Duodenal mucosa (tissue), 2 donors: ENCODE measurements around the gene ANO4.

Experiments
- H3K27ac ChIP-seq: one replicate; pipeline ENCODE4 v1.7.0; 2013; ENCODE audit warnings: low read depth, low read length
- H3K27me3 ChIP-seq, 2 donors: one replicate each; pipeline ENCODE4 v1.7.0; 2013; ENCODE audit warnings: low read length in 2 of 2, control low read depth in 1 of 2; ENCODE audit not compliant: insufficient read depth in 2 of 2, control insufficient read depth in 1 of 2
- H3K36me3 ChIP-seq, 2 donors: one replicate each; pipeline ENCODE4 v1.7.0; 2013; ENCODE audit warnings: low read length in 2 of 2, control low read depth in 1 of 2; ENCODE audit not compliant: insufficient read depth in 2 of 2, control insufficient read depth in 1 of 2
- H3K4me1 ChIP-seq, 2 donors: one replicate each; pipeline ENCODE4 v1.7.0; 2013; ENCODE audit warnings: low read length in 2 of 2, control low read depth in 1 of 2; ENCODE audit not compliant: insufficient read depth in 2 of 2, control insufficient read depth in 1 of 2
- H3K4me3 ChIP-seq, 2 donors: one replicate each; pipeline ENCODE4 v1.7.0; 2013; ENCODE audit warnings: low read length in 2 of 2, low read depth in 1 of 2
- H3K9ac ChIP-seq, 2 donors: one replicate each; pipeline ENCODE4 v1.7.0; 2013; ENCODE audit warnings: low read length in 2 of 2, low read depth in 1 of 2
- H3K9me3 ChIP-seq, 2 donors: one replicate each; pipeline ENCODE4 v1.7.0; 2013; ENCODE audit warnings: low read length in 2 of 2, control low read depth in 1 of 2; ENCODE audit not compliant: control insufficient read depth in 1 of 2

ANO4 gene

DNA sequence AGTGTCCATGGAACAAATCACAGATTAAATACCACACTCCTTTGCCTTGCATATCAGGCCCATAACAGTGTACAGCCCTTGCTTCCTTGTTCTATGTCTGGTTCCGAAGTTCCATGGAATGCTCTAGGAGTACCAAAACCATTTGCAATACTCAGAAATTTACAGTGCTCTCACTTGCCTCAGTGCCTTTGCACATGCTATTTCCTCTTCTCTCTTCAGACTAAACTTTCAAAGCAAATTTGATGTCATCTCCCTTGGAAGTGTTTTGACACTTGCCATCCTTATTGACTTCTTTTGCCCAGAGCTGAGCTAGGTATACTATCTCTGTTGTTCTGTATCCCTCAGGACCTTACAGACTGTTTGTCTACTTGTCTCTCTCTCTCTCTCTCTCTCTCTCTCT lies 6.1 kb downstream of the ANO4 start:
- Histone ChIP-seq H3K36me3 (no peaks in the 10 kb centered on the region), H3K4me3 (no peak overlapping the region), H3K27me3 (no peaks in the 10 kb centered on the region), H3K9ac (no peak overlapping the region), H3K4me1 (no peaks in the 10 kb centered on the region), H3K9me3 (no peaks in the 10 kb centered on the region), H3K27ac (no peak overlapping the region)

DNA sequence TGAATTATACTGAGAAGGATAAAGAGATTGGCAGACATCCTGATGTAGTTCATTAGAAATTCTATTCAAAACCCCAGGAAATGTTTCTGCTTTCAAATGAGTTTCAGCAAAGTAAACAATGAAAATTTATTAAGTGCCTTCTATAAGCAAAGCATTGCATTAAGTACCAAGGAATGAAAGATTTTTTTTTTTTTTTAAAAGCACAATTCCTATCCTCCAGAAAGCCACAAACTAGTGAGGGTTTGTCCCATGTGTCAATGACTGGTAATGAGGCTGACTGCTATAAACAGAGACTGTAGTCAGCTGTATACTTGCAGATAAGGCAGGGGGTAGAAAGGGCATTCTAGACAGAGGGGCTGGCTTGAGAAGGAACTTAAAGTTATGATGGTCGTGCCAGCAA lies 6.7 kb downstream of the ANO4 start:
- no peaks in the 10 kb centered on the region for H3K36me3 ChIP-seq
- no peak overlapping the region for H3K9ac ChIP-seq
- no peak overlapping the region for H3K27ac ChIP-seq
- H3K27me3 ChIP-seq: no peaks in the 10 kb centered on the region
- no peak overlapping the region for H3K4me3 ChIP-seq
- no peaks in the 10 kb centered on the region for H3K4me1 ChIP-seq
- no peaks in the 10 kb centered on the region for H3K9me3 ChIP-seq

DNA sequence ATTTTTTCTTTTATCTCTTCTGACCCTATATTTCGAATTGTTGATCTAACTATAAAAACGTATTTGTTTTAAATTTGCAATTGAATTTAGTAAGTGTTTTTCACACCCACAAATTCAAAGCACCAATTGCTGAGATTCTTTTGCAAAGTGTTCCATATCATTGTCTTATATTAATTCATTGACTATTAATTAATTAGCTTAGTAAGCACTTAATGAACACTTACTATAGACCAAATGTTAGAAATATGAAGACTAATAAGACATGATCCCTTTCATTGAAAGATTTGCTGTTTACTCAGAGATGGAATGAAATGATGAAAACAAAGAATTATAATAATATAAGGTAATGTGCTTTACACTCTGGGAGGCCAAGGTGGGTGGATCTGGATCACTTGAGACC lies 14.2 kb downstream of the ANO4 start:
- Histone ChIP-seq H3K9me3 (no peaks in the 10 kb centered on the region), H3K27me3 (no peaks in the 10 kb centered on the region), H3K27ac (no peak overlapping the region)

DNA sequence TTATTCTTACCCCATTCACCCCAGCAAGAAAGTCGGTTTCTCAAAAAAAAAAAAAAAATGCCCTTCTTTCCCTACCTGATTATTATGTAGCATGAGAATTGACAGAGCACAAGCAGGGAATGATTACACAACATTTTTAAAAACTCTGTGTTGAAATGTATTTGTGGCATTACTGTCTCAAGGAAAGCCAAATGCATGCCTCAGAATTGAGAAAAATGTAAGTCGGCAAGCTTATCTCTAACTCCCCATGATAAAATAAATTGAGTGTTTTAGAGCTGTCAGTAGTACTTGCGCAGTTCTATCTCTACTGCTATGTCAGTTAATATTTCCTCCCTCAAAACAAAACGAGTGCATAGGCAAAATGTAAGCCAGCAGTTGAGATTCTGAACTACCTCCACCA lies 25.7 kb downstream of the ANO4 start:
- no peak overlapping the region for H3K4me3 ChIP-seq
- no peaks in the 10 kb centered on the region for H3K27me3 ChIP-seq
- no peaks in the 10 kb centered on the region for H3K36me3 ChIP-seq
- no peaks in the 10 kb centered on the region for H3K9me3 ChIP-seq
- H3K9ac ChIP-seq: no peak overlapping the region
- H3K27ac ChIP-seq: no peak overlapping the region
- no peaks in the 10 kb centered on the region for H3K4me1 ChIP-seq

More for the DNA sequence above, 14.2 kb downstream of the ANO4 start:
- H3K9ac ChIP-seq: no peak overlapping the region
- H3K4me3 ChIP-seq: no peak overlapping the region
- H3K36me3 ChIP-seq: no peaks in the 10 kb centered on the region
- no peaks in the 10 kb centered on the region for H3K4me1 ChIP-seq

DNA sequence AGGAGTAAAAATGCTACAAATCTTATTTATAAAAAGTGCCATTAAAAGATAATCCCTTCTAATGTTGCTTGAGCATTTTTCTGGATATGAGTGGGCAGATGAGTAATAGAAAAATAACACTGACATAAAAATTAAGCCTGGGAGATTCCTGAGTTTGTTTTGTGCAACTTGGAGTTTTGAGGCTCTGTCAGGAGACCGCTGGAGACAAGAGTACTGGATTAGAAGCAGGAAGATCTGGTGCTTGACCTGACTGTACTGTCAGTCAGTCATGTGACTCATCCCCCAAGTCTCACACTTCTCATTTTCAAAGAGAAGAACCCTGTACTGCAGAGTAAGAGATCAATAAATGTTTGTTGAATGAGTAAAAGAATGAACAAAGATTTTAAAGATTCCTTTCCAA lies 29.4 kb downstream of the ANO4 start:
- no peak overlapping the region for H3K27ac ChIP-seq

DNA sequence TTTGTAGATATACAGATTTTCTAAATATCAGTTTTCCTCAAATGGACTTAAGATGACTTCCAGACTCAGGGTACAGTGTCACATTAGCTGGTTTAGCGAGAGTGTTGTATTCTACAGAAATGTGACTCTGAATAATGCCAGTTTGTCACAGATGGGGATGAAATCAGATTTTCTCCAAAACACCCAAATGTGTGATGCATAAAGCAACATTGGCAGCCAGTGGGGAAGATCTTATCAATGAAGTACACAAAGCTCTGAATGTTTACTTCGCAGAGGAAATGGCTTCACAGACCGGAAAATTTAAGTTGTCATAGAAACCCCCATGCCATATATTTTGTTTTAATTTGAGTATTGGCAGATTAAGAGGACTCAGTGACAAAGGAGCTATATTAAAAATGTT lies 29.9 kb downstream of the ANO4 start:
- no peaks in the 10 kb centered on the region for H3K36me3 ChIP-seq
- no peak overlapping the region for H3K9ac ChIP-seq
- no peaks in the 10 kb centered on the region for H3K27me3 ChIP-seq
- no peak overlapping the region for H3K27ac ChIP-seq
- H3K4me1 ChIP-seq: no peaks in the 10 kb centered on the region
- H3K4me3 ChIP-seq: no peak overlapping the region
- no peaks in the 10 kb centered on the region for H3K9me3 ChIP-seq

More for the DNA sequence above, 29.4 kb downstream of the ANO4 start:
- Histone ChIP-seq H3K4me1 (no peaks in the 10 kb centered on the region), H3K9me3 (no peaks in the 10 kb centered on the region), H3K27me3 (no peaks in the 10 kb centered on the region), H3K9ac (no peak overlapping the region), H3K4me3 (no peak overlapping the region), H3K36me3 (no peaks in the 10 kb centered on the region)

DNA sequence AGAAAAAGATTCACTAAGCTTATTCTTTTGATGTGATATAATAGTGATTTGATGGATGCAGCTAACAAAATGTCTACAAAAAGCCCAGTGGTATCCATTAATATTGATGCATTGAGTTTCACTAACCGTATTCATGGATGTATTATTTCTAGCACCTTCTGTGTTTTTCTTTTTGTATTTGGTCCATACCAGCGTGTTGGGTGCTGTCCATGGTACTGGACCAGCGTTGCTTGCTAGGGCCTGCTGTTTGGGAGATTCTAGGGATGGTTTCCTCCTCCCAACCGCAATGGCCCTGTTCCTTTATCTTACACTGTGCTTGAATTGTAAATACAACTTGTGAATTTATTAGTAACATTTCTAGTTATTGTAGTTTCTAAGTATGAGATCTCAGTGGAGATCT lies 31.7 kb downstream of the ANO4 start:
- H3K27ac ChIP-seq: no peak overlapping the region

DNA sequence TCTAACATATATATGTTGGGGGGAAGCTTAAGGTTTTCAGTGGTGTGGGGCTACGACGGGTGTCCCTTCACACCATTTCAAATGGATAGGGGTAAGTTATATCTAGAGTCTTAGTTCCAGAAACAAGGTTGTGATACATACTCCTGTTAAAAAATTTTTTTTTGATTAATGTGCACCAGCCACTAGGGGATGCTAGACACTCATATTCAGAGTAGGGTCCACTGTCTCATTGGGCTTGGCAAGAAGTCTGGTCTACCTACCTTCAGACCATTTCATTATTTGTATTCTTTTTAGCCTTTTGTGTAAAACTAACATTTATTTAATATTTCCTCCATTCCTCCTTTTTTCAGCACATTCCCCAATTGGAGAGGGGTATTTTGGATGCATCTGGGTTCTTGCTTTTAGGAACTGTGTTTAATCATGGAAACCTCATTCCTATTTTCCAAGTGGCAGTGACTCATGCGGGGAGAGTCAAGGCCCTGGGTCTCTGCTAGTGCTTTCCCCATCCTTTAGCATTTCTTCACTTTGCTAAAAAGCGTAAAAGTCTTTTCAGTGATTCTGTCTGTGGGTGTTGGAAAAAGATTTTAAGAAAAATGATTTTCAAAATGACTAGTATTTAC lies 33.4 kb downstream of the ANO4 start:
- H3K36me3 ChIP-seq: no peaks in the 10 kb centered on the region
- no peak overlapping the region for H3K4me3 ChIP-seq
- no peaks in the 10 kb centered on the region for H3K27me3 ChIP-seq
- no peak overlapping the region for H3K9ac ChIP-seq
- H3K4me1 ChIP-seq: no peaks in the 10 kb centered on the region
- H3K9me3 ChIP-seq: no peaks in the 10 kb centered on the region
- H3K27ac ChIP-seq: no peak overlapping the region

More for the DNA sequence above, 31.7 kb downstream of the ANO4 start:
- Histone ChIP-seq H3K36me3 (no peaks in the 10 kb centered on the region), H3K27me3 (no peaks in the 10 kb centered on the region), H3K9ac (no peak overlapping the region), H3K9me3 (no peaks in the 10 kb centered on the region), H3K4me3 (no peak overlapping the region), H3K4me1 (no peaks in the 10 kb centered on the region)

DNA sequence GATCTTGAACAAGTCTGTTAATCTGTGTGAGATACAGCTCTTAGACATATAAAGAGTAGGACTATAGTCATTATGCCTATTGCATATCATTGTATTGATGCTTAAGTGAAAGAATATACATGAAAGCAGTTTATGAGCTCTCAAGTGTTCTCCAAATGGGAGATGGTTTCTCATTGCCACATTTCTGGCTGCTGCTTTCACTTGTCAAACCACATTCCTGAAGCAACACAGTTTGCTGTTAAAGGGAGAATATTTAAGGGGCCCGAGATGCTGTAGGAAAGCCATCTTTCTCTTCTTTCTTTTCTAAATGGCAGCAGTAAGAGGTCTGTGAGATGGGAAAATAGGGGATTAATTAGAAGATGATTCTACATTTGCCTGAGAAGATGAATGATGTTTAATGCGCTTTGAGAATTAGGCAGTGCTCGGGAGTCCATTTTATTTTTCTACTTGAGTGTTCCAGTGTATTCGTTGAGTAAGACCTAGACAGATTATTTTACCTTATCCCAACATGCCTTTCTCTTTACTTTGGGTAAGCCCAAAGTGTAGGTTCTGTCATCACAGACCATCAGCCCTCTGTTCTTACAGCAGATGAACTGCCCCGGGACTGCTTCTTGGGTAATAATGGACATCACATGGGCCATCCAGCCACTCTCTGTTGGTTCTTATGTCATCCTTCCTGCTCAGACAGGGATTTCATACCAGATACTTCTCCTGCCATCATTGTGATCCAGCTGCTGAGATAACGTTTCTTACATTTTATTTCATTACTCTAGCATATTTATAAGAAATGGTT lies 35.6 kb downstream of the ANO4 start:
- no peaks in the 10 kb centered on the region for H3K4me1 ChIP-seq
- no peaks in the 10 kb centered on the region for H3K9me3 ChIP-seq
- H3K36me3 ChIP-seq: no peaks in the 10 kb centered on the region
- H3K4me3 ChIP-seq: no peak overlapping the region
- H3K27ac ChIP-seq: no peak overlapping the region
- H3K9ac ChIP-seq: no peak overlapping the region
- H3K27me3 ChIP-seq: no peaks in the 10 kb centered on the region

DNA sequence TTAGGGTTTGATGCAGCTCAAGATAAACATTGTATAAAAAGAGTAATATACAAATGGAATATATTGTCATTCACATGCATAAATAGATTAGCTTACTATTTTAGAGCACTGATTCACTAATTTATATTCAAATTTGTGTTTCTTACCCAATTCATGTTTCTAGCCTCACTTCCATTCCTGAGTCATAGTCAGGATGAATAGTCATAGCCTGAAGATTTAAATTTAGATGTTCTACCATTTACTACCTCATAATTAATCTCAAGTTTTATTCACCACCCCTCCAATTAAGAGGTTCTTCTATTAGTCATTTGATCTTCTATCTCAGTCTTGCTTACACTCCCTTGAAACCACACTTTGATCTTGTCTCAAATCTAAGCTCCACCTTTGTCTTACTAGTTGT lies 38.7 kb downstream of the ANO4 start:
- Histone ChIP-seq H3K9ac (no peak overlapping the region), H3K4me3 (no peak overlapping the region), H3K9me3 (no peaks in the 10 kb centered on the region), H3K4me1 (no peaks in the 10 kb centered on the region), H3K27me3 (no peaks in the 10 kb centered on the region), H3K36me3 (no peaks in the 10 kb centered on the region), H3K27ac (no peak overlapping the region)
